ENCODE measurements around the gene SLC38A10.
A peak's percentile ranks its signal among the peaks of the same experiment; 100 is the strongest.

SLC38A10 gene

GRCh38 chr17:81336930-81337325 is 41.8 kb upstream of the SLC38A10 start:
- Histone ChIP-seq H3K9ac (ENCODE audit: low read depth in 1 of 2, low read length in 2 of 2) (no peak overlapping the region), H3K27ac (ENCODE audit: low read depth in 2 of 2, low read length in 2 of 2) (no peak overlapping the region), H3K4me1 (ENCODE audit: control insufficient read depth in 2 of 2, insufficient read depth in 2 of 2, low read length in 2 of 2) (peaks cover 42% of the 10 kb centered on the region in 2 donors)

DNA sequence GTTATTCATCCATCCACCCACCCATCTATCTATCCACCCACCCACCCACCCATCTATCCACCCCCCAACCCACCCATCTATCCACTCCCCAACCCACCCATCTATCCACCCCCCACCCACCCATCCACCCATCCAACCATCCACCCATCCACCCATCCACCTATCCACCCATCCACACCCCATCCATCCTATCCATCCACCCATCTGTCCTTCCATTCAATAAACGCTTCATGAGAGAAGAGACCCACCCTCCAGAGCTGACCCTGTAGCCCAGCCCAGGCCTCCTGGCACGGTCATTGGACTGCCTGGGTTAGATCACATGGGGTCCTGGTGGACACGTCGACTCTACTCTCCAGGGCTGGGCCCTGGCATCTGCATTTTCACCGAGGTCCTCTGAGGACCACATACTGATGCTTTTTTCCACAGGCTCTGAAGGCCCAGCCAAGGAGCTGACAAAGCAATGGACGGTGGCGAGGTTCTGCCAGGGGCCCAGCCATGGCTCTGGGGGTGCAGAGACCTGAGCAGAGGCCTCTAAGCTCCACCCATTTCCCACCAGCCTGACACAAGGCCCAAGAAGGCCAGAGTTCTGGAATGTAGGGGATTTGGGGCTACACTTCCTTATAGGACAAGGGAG is 41.3 kb upstream of the SLC38A10 start:
- no peaks in the 10 kb centered on the region for H3K36me3 ChIP-seq (ENCODE audit: control insufficient read depth in 2 of 2, insufficient read depth in 2 of 2, low read length in 2 of 2)
- H3K27me3 ChIP-seq (ENCODE audit: control insufficient read depth in 2 of 2, insufficient read depth in 2 of 2, low read length in 2 of 2): peaks cover 0 to 3% of the 10 kb centered on the region in 2 donors
- no peaks in the 10 kb centered on the region for H3K9me3 ChIP-seq (ENCODE audit: control insufficient read depth in 2 of 2, low read length in 2 of 2)
- H3K9ac ChIP-seq (ENCODE audit: low read depth in 1 of 2, low read length in 2 of 2): no peak overlapping the region
- H3K27ac ChIP-seq (ENCODE audit: low read depth in 2 of 2, low read length in 2 of 2): no peak overlapping the region
- no peak overlapping the region for H3K4me3 ChIP-seq (ENCODE audit: low read length in 2 of 2)
- peaks cover 40 to 41% of the 10 kb centered on the region in 2 donors for H3K4me1 ChIP-seq (ENCODE audit: control insufficient read depth in 2 of 2, insufficient read depth in 2 of 2, low read length in 2 of 2)

More at GRCh38 chr17:81336930-81337325, 41.8 kb upstream of the SLC38A10 start:
- Histone ChIP-seq H3K4me3 (ENCODE audit: low read length in 2 of 2) (no peak overlapping the region), H3K9me3 (ENCODE audit: control insufficient read depth in 2 of 2, low read length in 2 of 2) (no peaks in the 10 kb centered on the region), H3K36me3 (ENCODE audit: control insufficient read depth in 2 of 2, insufficient read depth in 2 of 2, low read length in 2 of 2) (no peaks in the 10 kb centered on the region), H3K27me3 (ENCODE audit: control insufficient read depth in 2 of 2, insufficient read depth in 2 of 2, low read length in 2 of 2) (peaks cover 0 to 3% of the 10 kb centered on the region in 2 donors)

DNA sequence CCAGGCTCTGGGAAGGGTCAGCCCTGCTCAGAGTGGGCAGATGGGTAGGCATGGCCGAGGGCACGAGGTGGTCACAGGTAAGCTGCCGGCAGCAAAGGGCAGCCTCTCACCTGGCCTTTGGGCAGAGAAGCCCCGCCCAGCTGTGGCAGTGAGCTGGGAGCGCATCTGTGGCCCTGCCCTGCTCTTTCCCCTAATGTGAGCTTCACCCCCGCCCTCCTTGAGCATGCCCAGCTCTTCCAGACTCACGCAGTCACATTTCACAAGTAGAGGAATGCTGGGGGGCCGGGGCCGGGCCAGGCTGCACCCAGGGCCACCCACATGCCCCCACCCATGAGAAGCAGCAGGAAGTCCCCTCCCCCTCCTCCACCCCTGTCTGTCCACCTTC is 40.7 kb upstream of the SLC38A10 start:
- no peak overlapping the region for H3K4me3 ChIP-seq (ENCODE audit: low read length in 2 of 2)
- H3K27ac ChIP-seq (ENCODE audit: low read depth in 2 of 2, low read length in 2 of 2): peak overlapping the region; percentile 37 to 61
- H3K36me3 ChIP-seq (ENCODE audit: control insufficient read depth in 2 of 2, insufficient read depth in 2 of 2, low read length in 2 of 2): no peaks in the 10 kb centered on the region
- H3K9ac ChIP-seq (ENCODE audit: low read depth in 1 of 2, low read length in 2 of 2): peak overlapping the region in 1 of 2 donors; percentile 43
- peaks cover 0 to 3% of the 10 kb centered on the region in 2 donors for H3K27me3 ChIP-seq (ENCODE audit: control insufficient read depth in 2 of 2, insufficient read depth in 2 of 2, low read length in 2 of 2)
- peaks cover 38 to 39% of the 10 kb centered on the region in 2 donors for H3K4me1 ChIP-seq (ENCODE audit: control insufficient read depth in 2 of 2, insufficient read depth in 2 of 2, low read length in 2 of 2)
- H3K9me3 ChIP-seq (ENCODE audit: control insufficient read depth in 2 of 2, low read length in 2 of 2): no peaks in the 10 kb centered on the region

DNA sequence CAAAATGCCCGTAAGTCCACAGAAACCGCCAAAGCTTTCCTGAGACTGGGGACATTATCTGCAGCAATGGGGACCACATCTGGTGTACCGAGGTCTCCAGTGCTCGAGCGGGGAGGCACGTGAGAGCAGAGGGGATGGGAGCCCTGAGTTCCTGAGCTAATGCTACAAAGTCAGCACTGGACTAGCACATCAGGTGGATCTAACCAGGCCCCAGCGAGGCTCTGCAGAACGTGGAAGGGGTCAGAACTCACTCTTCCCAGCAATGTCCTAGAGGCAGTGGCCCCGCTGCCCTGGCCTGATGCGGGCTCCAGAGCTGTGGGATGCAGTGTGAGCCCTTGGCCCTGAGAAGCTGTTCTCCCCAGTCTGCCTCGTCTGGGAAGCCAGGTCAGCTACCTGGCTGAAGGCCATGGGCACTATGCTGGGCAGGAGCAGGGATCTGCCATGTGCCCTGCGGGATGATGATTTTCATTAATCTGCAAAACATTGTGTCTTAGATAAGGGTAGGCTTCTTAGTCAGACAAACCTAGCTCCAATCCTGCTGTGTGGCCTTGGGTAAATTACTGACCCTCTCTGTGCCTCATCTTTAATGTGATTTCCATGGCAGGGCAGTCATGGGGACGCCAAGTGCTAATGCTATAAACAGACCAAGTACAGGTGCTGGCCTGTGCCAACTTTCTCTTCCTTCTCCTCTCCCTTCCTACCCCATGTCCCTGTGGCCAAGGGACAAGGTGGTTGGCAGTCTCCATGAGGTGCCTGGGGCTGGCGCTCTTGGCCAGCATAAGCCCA is 40.1 kb upstream of the SLC38A10 start:
- H3K4me3 ChIP-seq (ENCODE audit: low read length in 2 of 2): no peak overlapping the region
- H3K27me3 ChIP-seq (ENCODE audit: control insufficient read depth in 2 of 2, insufficient read depth in 2 of 2, low read length in 2 of 2): peaks cover 0 to 3% of the 10 kb centered on the region in 2 donors
- H3K9ac ChIP-seq (ENCODE audit: low read depth in 1 of 2, low read length in 2 of 2): peak overlapping the region in 1 of 2 donors; percentile 43
- peaks cover 40 to 42% of the 10 kb centered on the region in 2 donors for H3K4me1 ChIP-seq (ENCODE audit: control insufficient read depth in 2 of 2, insufficient read depth in 2 of 2, low read length in 2 of 2)
- H3K27ac ChIP-seq (ENCODE audit: low read depth in 2 of 2, low read length in 2 of 2): peak overlapping the region; percentile 37 to 61
- H3K36me3 ChIP-seq (ENCODE audit: control insufficient read depth in 2 of 2, insufficient read depth in 2 of 2, low read length in 2 of 2): no peaks in the 10 kb centered on the region
- H3K9me3 ChIP-seq (ENCODE audit: control insufficient read depth in 2 of 2, low read length in 2 of 2): no peaks in the 10 kb centered on the region

DNA sequence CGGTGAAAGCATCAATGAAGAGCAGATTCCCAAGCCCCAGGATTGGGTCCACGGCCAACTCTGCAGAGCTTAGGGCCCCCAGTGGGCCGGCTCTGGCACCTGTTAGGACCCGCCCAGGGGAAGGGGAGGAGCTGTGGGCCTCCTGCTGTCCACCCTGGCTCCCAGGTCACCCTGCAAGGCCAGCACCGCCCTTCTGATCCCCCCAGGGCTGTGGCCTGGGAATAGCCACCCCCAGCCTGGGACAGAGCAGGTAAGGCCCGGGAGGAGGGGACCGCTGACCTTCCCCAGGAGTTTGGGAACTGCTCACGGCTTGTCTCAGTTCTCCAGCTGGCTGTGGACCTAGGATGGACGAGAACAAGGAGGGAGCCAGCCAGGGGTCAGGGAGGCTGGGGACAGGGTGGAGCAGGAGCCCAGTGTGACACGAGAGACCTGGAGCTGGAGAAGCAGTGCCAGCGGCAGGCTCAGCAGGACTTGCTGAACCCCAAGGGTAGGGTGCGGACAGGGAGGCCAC is 39.3 kb upstream of the SLC38A10 start:
- Histone ChIP-seq H3K27me3 (ENCODE audit: control insufficient read depth in 2 of 2, insufficient read depth in 2 of 2, low read length in 2 of 2) (peaks cover 0 to 3% of the 10 kb centered on the region in 2 donors), H3K9me3 (ENCODE audit: control insufficient read depth in 2 of 2, low read length in 2 of 2) (no peaks in the 10 kb centered on the region), H3K4me3 (ENCODE audit: low read length in 2 of 2) (no peak overlapping the region), H3K27ac (ENCODE audit: low read depth in 2 of 2, low read length in 2 of 2) (no peak overlapping the region), H3K9ac (ENCODE audit: low read depth in 1 of 2, low read length in 2 of 2) (peak overlapping the region in 1 of 2 donors; percentile 26), H3K36me3 (ENCODE audit: control insufficient read depth in 2 of 2, insufficient read depth in 2 of 2, low read length in 2 of 2) (no peaks in the 10 kb centered on the region), H3K4me1 (ENCODE audit: control insufficient read depth in 2 of 2, insufficient read depth in 2 of 2, low read length in 2 of 2) (peaks cover 40 to 44% of the 10 kb centered on the region in 2 donors)

- Histone ChIP-seq H3K36me3 (ENCODE audit: control insufficient read depth in 2 of 2, insufficient read depth in 2 of 2, low read length in 2 of 2) (no peaks in the 10 kb centered on the region), H3K9ac (ENCODE audit: low read depth in 1 of 2, low read length in 2 of 2) (no peak overlapping the region), H3K4me3 (ENCODE audit: low read length in 2 of 2) (no peak overlapping the region), H3K27me3 (ENCODE audit: control insufficient read depth in 2 of 2, insufficient read depth in 2 of 2, low read length in 2 of 2) (peaks cover 0 to 3% of the 10 kb centered on the region in 2 donors), H3K27ac (ENCODE audit: low read depth in 2 of 2, low read length in 2 of 2) (no peak overlapping the region), H3K9me3 (ENCODE audit: control insufficient read depth in 2 of 2, low read length in 2 of 2) (no peaks in the 10 kb centered on the region), H3K4me1 (ENCODE audit: control insufficient read depth in 2 of 2, insufficient read depth in 2 of 2, low read length in 2 of 2) (peaks cover 40 to 45% of the 10 kb centered on the region in 2 donors)
Observed at GRCh38 chr17:81333616-81334368, 38.7 kb upstream of the SLC38A10 start.

DNA sequence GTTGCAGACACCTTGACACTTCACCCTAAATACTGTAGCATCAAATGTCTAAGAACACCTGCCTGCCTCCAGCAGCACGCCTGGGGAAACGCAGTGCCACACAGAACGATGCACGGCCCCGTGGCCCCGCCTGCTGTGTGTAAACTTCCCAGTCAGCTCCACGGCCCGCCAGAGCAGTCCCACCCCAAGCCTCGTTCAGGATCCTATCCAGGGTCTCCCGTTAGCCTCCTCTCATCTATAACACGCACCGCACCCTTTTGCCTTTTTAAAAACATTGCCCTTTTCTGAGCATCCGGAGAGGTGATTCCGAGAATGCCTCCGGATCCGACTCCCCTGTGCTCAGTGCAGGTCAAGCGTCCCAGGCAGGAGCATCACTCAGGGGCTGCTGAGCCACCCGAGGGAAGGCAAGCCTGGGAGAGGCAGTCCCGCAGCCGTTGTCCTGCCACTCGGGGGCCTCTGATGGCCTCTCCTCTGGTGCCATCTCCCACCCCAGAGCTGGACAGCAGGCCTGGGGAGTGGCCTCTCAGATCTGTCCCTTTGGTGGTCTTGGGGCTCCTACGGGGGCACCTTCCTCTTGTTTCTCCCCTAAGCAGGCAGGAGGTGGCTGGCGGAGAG is 37.9 kb upstream of the SLC38A10 start:
- Histone ChIP-seq H3K36me3 (ENCODE audit: control insufficient read depth in 2 of 2, insufficient read depth in 2 of 2, low read length in 2 of 2) (no peaks in the 10 kb centered on the region), H3K4me3 (ENCODE audit: low read length in 2 of 2) (no peak overlapping the region), H3K9ac (ENCODE audit: low read depth in 1 of 2, low read length in 2 of 2) (no peak overlapping the region), H3K27me3 (ENCODE audit: control insufficient read depth in 2 of 2, insufficient read depth in 2 of 2, low read length in 2 of 2) (peaks cover 0 to 3% of the 10 kb centered on the region in 2 donors), H3K9me3 (ENCODE audit: control insufficient read depth in 2 of 2, low read length in 2 of 2) (no peaks in the 10 kb centered on the region), H3K4me1 (ENCODE audit: control insufficient read depth in 2 of 2, insufficient read depth in 2 of 2, low read length in 2 of 2) (peaks cover 45 to 51% of the 10 kb centered on the region in 2 donors), H3K27ac (ENCODE audit: low read depth in 2 of 2, low read length in 2 of 2) (no peak overlapping the region)

DNA sequence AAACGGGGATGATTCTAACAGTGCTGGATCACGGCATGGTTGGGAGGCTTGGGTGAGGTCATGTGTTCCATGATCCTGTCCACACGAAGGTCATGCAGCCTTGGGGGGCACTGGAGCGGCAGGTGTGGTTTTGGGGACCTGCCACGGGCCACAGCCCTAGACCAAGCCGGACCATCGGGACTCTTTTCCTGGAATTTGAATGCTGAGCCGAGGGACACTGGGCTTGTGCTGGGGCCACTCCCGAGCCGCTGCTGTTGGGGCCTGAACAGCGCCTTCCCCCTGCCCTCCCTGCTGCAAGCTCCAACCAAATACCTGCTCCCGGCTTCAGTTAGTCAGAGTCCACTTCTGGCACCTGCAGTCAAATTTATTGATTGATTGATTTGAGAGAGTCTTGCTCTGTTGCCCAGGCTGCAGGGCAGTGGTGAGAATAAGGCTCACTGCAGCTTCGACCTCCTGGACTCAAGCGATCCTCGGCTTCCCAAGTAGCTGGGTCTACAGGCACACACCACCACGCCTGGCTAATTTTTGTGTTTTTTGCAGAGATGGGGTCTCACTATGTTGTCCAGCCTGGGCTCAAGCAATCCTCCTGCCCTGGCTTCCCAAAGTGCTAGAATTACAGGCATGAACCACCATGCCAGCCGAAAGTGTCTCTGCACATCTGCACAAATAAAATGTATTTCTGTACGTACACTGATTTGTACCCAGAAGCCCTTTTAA is 37.2 kb upstream of the SLC38A10 start:
- no peaks in the 10 kb centered on the region for H3K9me3 ChIP-seq (ENCODE audit: control insufficient read depth in 2 of 2, low read length in 2 of 2)
- H3K27me3 ChIP-seq (ENCODE audit: control insufficient read depth in 2 of 2, insufficient read depth in 2 of 2, low read length in 2 of 2): peaks cover 0 to 3% of the 10 kb centered on the region in 2 donors
- no peaks in the 10 kb centered on the region for H3K36me3 ChIP-seq (ENCODE audit: control insufficient read depth in 2 of 2, insufficient read depth in 2 of 2, low read length in 2 of 2)
- H3K9ac ChIP-seq (ENCODE audit: low read depth in 1 of 2, low read length in 2 of 2): no peak overlapping the region
- no peak overlapping the region for H3K4me3 ChIP-seq (ENCODE audit: low read length in 2 of 2)
- H3K27ac ChIP-seq (ENCODE audit: low read depth in 2 of 2, low read length in 2 of 2): no peak overlapping the region
- peaks cover 41 to 46% of the 10 kb centered on the region in 2 donors for H3K4me1 ChIP-seq (ENCODE audit: control insufficient read depth in 2 of 2, insufficient read depth in 2 of 2, low read length in 2 of 2)

GRCh38 chr17:81331527-81332043 is 36.5 kb upstream of the SLC38A10 start:
- Histone ChIP-seq H3K36me3 (ENCODE audit: control insufficient read depth in 2 of 2, insufficient read depth in 2 of 2, low read length in 2 of 2) (no peaks in the 10 kb centered on the region), H3K27ac (ENCODE audit: low read depth in 2 of 2, low read length in 2 of 2) (no peak overlapping the region), H3K9me3 (ENCODE audit: control insufficient read depth in 2 of 2, low read length in 2 of 2) (no peaks in the 10 kb centered on the region), H3K27me3 (ENCODE audit: control insufficient read depth in 2 of 2, insufficient read depth in 2 of 2, low read length in 2 of 2) (peaks cover 0 to 3% of the 10 kb centered on the region in 2 donors), H3K4me3 (ENCODE audit: low read length in 2 of 2) (no peak overlapping the region), H3K4me1 (ENCODE audit: control insufficient read depth in 2 of 2, insufficient read depth in 2 of 2, low read length in 2 of 2) (peaks cover 39 to 40% of the 10 kb centered on the region in 2 donors), H3K9ac (ENCODE audit: low read depth in 1 of 2, low read length in 2 of 2) (no peak overlapping the region)

All from mucosa of rectum (tissue), 2 donors.